Choroid plexus epithelial cell (primary cell): ENCODE results near the gene BTBD16.

Experiments
- DNase-seq: peaks from one replicate; pipeline ENCODE4 v3.0.0-alpha.2; 2010; ENCODE audit warnings: low read depth
- H3K4me3 ChIP-seq: 2 replicates; pipeline ENCODE4 v1.5.1; 2011; ENCODE audit warnings: low read depth, mild to moderate bottlenecking, control low read depth, low read length, moderate library complexity
- CTCF ChIP-seq: conservative IDR thresholded peaks from 2 replicates; pipeline ENCODE4 v1.5.1; 2011; ENCODE audit warnings: low read depth, mild to moderate bottlenecking, control low read depth, inconsistent platforms, low read length, moderate library complexity

Gene BTBD16

DNA sequence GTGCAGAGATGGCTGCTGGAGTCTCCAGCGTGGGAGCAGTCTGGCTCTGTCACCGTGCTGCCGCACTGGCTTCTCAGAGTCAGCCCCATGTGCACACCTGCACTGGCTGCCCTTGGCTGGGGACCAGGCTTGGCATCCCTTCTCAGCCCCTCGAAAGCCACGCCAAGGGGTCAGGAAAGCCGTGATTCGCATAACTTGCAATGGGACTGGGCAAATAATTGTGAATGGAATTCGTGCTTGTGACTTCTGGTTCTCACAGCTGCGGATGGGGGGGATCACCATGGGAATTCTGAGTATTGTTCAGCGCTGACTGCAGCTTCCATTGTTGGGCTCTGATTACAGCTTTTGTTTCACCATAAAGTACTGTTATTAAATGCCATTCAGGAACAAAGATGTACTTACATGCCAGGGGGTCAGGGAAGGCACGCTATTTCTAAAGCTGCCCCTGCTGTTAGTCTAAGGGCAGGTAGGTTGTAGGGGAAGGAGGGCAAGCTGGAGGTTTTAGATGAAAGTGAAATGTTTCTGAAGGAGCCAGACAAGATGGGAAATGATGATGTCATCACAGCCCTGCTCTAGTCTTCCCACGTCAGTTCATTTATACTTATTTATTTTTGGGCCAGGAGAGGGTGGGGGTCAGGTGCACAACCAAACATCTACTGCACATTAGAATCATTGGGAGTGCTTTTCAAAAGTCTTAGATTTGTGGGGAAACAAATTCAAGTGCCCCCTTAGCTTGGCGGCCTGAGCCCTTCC lies 97.6 kb downstream of the BTBD16 start:
- no peak for DNase-seq

GRCh38 chr10:122373108-122373507 lies 102.0 kb downstream of the BTBD16 start:
- TF ChIP-seq CTCF = no peak
- DNase-seq = no peak
- no peak overlapping the region for H3K4me3 ChIP-seq

More for the DNA sequence above, 97.6 kb downstream of the BTBD16 start:
- no peak for TF ChIP-seq CTCF
- no peak overlapping the region for H3K4me3 ChIP-seq

GRCh38 chr10:122373721-122374120 lies 102.6 kb downstream of the BTBD16 start:
- peak overlapping the region; percentile 61 for H3K4me3 ChIP-seq
- TF ChIP-seq CTCF = no peak
- peak; percentile 63 for DNase-seq

DNA sequence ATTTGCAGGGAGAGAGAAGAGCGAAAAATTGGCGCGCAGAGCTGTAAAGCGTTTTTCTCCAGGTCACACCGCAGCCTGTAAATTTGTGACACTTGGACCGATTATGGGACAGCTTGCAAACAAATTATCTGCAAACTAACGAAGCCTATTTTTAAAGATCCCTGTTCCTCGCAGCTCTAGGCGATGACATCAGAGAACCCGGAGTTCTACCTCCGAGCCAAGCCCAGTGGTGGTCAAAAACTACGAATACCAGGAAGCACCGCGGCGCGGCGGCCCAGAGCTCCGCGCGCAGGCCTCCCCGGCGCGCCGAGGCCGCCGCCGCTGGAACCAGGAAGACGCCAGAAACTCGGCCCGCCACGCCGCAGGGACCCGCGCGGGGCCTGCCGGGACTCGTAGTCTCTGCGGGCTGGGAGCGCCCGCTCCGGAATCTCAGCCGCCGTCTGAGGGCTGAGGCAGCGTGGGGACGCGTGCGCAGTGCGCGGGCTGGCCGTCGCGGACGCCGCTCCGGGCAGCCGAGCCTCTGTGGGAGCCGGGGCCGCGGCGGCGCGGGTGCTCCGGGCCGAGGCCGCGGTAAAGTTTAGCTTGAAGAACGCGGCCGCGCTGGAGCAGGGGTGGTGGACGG lies 103.3 kb downstream of the BTBD16 start, which contains the start of gene PLEKHA1:
Gene PLEKHA1 (plus strand): TSS at position 472 of the 622 bp plus-strand sequence. CDS start 18,493 bp downstream, outside the sequence.
- peak within 1 kb of the TSS; percentile 87 for H3K4me3 ChIP-seq
- peak; percentile 96 for DNase-seq
- no peak for TF ChIP-seq CTCF

GRCh38 chr10:122374859-122375678 lies 104.0 kb downstream of the BTBD16 start:
- peak; percentile 65 for DNase-seq
- no peak for TF ChIP-seq CTCF
- peak overlapping the region; percentile 87 for H3K4me3 ChIP-seq

DNA sequence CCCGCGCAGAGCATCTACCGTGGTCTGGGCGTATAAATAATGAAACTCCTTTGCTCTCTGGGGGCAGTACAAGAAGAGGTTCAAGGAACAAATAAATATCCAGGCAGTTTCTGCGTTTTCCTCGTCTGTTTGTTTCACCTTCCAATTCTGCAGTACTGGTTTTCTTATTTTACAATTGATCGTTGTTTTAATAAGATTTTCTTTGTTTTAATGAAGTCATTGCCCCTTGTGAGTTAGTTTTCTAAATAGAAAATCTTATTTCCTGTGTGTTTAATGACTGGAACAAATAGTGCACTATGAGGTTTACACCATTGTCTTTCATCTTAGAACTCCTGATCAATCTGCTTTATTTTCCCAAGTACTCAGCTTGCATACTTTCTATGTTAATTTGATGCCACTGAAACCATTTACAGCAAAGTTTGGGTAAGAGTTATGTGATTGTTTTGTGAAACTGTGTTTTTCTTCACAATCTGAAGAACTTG lies 104.6 kb downstream of the BTBD16 start:
- peak overlapping the region; percentile 87 for H3K4me3 ChIP-seq
- TF ChIP-seq CTCF = no peak
- DNase-seq = no peak
